ENCODE measurements around the gene FOXP1. TPM values are rescaled to one million over a fixed set of nuclear protein-coding genes. Genes with fewer than 3 reads are reported as not detected.

The FOXP1 gene
- total and polyA plus RNA-seq, 2 of the 8 experiments (the other 6 are each of a cell fraction or from before 2014, with no cell fraction given): 13.9 to 25.4 TPM

DNA sequence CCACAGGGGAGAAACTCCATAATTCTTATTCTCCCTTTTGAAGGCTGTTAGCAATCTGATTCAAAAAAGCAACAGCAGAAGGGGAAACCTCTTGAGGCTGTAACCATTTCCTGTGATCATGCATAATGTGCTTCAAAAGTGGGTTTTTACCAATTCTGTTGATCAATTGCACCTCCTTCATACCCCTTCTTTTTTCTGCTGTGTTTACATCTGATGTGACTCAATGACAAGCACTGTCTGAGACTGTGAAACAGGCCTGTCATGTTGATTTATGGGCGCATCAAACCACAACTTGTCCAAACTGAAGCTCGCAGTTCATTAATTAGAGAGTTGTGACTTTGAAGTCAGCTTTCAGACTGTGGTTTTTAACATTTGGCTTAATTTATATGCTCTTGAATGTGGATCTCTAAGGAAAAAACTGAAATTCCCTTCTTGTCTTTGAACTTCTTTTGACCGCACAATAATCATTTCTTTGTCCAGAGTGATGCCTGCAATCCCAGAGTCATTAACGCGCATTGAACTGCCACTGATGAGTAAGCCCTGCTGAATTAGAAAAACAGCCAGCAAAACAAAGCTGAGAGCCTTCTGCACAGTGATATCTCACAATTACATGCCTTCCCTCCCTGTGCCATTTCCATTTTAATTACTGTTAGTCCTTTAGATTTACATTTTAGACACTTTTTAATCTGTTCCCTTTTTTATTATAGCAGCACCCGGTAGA is 532.8 kb downstream of the FOXP1 start:
- no peak overlapping the region for H3K9ac ChIP-seq (replicated peaks in 1 of 4; ENCODE audit: extremely low read depth in 1 of 4, low read depth in 3 of 4, low read length in 3 of 4)
- no peak for TF ChIP-seq NANOG (IDR thresholded peaks at IDR 0.05; ENCODE audit: insufficient read depth, low read depth, low read length, poor library complexity, severe bottlenecking)
- TF ChIP-seq HDAC2 (IDR thresholded peaks at IDR 0.05; ENCODE audit: borderline replicate concordance in 1 of 2, low read depth in 2 of 2, low read length in 2 of 2): no peak
- TF ChIP-seq JUND (IDR thresholded peaks at IDR 0.05; ENCODE audit: low read length): no peak

More for the DNA sequence above, 532.8 kb downstream of the FOXP1 start:
- no peak overlapping the region for H2BK120ac ChIP-seq (replicated peaks; ENCODE audit: low read depth, low read length)
- H2AK5ac ChIP-seq (ENCODE audit: low read depth, low read length): no peak overlapping the region
- no peak for FAIRE-seq
- 42% methylated on average over 6 of the region's 6 CpGs; no CpG with 5 or more reads in 1 of the 2 experiments for WGBS, 2 experiments (ENCODE audit: extremely low coverage in 1 of 2, insufficient coverage in 1 of 2, insufficient read length in 1 of 2, insufficient replicate concordance in 2 of 2, low coverage in 1 of 2, low lambda C conversion rate in 2 of 2, missing lambda C conversion rate in 1 of 2)
- no peak overlapping the region for H2BK20ac ChIP-seq (ENCODE audit: low read length)
- no peak overlapping the region for H3K27ac ChIP-seq (ENCODE audit: low read depth, low read length)
- H3K79me1 ChIP-seq (ENCODE audit: low read depth, low read length): no peaks in the 10 kb centered on the region
- H3K4me1 ChIP-seq (replicated peaks in 1 of 4; ENCODE audit: control insufficient read depth in 3 of 4, insufficient read depth in 4 of 4, low read length in 3 of 4): peaks cover 16 to 61% (median 47%) of the 10 kb centered on the region in 4 experiments
- peaks cover 0 to 9% of the 10 kb centered on the region in 2 experiments; a peak in 1 of 4 replicates for H3K79me2 ChIP-seq (ENCODE audit: control insufficient read depth in 1 of 2, insufficient read depth in 2 of 2, low read length in 2 of 2)
- H3K9me3 ChIP-seq (ENCODE audit: insufficient read depth in 2 of 2, low read depth in 1 of 2, low read length in 1 of 2): no peaks in the 10 kb centered on the region
- peaks cover 0 to 3% (median 0%) of the 10 kb centered on the region in 4 experiments; a peak in 1 of 8 replicates for H3K36me3 ChIP-seq (ENCODE audit: control insufficient read depth in 2 of 4, insufficient read depth in 4 of 4, low read length in 3 of 4)
- no peak overlapping the region for H2BK5ac ChIP-seq (ENCODE audit: low read depth, low read length)
- no peak overlapping the region for H3K18ac ChIP-seq (ENCODE audit: extremely low read depth, low read length)
- H3K14ac ChIP-seq (ENCODE audit: insufficient read length): no peak overlapping the region
- DNase-seq (ENCODE audit: low read depth in 1 of 2, low spot score in 2 of 2): no peak
- H3K23ac ChIP-seq (ENCODE audit: insufficient read length): no peak overlapping the region
- CTCF ChIA-PET (ENCODE audit: partially characterized antibody): interaction anchor here (0.7 to 1.5 kb wide), 3 partner anchors 10 to 72 kb away, joined by 3 to 4 read pairs (median 3); no protein-coding TSS in a partner anchor
- peaks cover 0 to 3% of the 10 kb centered on the region in 2 experiments for H4K20me1 ChIP-seq (replicated peaks in 1 of 2; ENCODE audit: control insufficient read depth in 1 of 2, insufficient read depth in 2 of 2, low read length in 2 of 2)
- H3K23me2 ChIP-seq (ENCODE audit: low read depth, low read length): no peaks in the 10 kb centered on the region
- H3K4ac ChIP-seq (replicated peaks; ENCODE audit: insufficient read length, low read depth, low read length): no peak overlapping the region
- POLR2A ChIA-PET (ENCODE audit: partially characterized antibody): no interaction called here
- no peak overlapping the region for H4K8ac ChIP-seq (ENCODE audit: extremely low read depth, insufficient read depth, low read length)
- no peak overlapping the region for H4K91ac ChIP-seq (replicated peaks; ENCODE audit: insufficient read length, low read length)
- no peak overlapping the region for H3K56ac ChIP-seq (replicated peaks; ENCODE audit: insufficient read length, low read depth, low read length)
- H3K27me3 ChIP-seq (replicated peaks in 1 of 4; ENCODE audit: control insufficient read depth in 3 of 4, extremely low read depth in 1 of 4, insufficient read depth in 3 of 4, low read length in 3 of 4): no peaks in the 10 kb centered on the region
- H2BK15ac ChIP-seq (ENCODE audit: low read length): no peak overlapping the region
- H3K4me3 ChIP-seq (ENCODE audit: extremely low read depth in 1 of 4, insufficient read depth in 2 of 4, low read depth in 3 of 4, low read length in 4 of 4): peak overlapping the region in 1 of 4 experiments; percentile 22; a peak in 1 of 8 replicates
- H4K5ac ChIP-seq (ENCODE audit: insufficient read length, low read depth, low read length): no peak overlapping the region
- no peak overlapping the region for H2AFZ ChIP-seq (ENCODE audit: low read length)
- H3K4me2 ChIP-seq (ENCODE audit: insufficient read depth in 1 of 2, low read depth in 2 of 2, low read length in 2 of 2): peak overlapping the region; percentile 53 to 63; a peak in 3 of 4 replicates
- H2BK12ac ChIP-seq (ENCODE audit: low read depth, low read length): no peak overlapping the region

Measured in H1 (cell line).